ENCODE measurements around the gene ATP4B.

Gene ATP4B

DNA sequence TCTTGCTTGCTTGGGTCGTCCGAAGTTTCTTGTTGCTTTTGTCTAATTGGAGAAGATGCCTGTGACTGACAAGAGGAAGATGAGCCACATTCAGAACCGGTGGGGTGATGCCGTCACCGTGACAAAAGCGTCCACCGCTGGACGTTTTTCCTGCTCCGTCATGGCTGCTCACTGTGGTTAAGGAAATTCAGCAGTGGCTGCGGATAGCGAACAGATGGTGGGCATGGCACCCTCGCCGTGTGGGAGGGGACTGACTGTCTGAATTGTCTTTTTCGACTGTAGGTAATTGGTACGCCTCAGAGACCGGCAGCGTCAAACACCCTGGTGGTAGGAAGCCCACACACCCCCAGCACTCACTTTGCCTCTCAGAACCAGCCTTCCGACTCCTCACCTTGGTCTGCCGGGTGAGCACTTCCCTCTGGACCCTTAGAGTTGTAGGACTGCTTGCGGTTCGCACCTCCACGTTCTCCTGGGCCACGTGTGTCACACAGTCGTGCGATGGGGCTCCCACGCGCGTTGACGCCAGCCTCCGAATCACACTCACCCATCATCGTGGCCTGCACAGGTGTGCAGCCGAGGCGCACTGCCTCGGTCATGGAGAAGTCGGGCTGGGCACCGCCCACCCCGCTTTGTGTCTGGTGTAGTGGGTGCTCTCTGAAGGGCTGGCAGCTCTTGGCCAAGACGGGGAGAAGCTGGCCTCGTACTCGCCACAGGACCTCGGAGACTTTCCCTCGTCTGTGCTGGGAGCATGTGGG is 26.5 kb downstream of the ATP4B start:
- no CpG with 5 or more reads among the region's 42 CpGs for WGBS, 2 donors (ENCODE audit: extremely low coverage in 2 of 2, insufficient read length in 2 of 2, insufficient replicate concordance in 1 of 2)
- Histone ChIP-seq H4K8ac (ENCODE audit: low read depth, low read length) (no peak overlapping the region), H2AFZ (ENCODE audit: low read length) (no peak overlapping the region), H3K18ac (ENCODE audit: low read length) (peak overlapping the region; percentile 16), H3K14ac (ENCODE audit: low read length) (peak overlapping the region; percentile 58), H3K4ac (ENCODE audit: low read length) (no peak overlapping the region), H3K9ac (ENCODE audit: low read depth, low read length, poor library complexity) (no peak overlapping the region), H3K23ac (ENCODE audit: low read depth, low read length, poor library complexity) (no peak overlapping the region), H3K4me3 (ENCODE audit: low read length in 2 of 2) (peak overlapping the region in 1 of 2 donors; percentile 61), H3K4me2 (ENCODE audit: insufficient read depth, low read length, poor library complexity, severe bottlenecking) (peak overlapping the region; percentile 0), H3K4me1 (ENCODE audit: control insufficient read depth in 2 of 2, insufficient read depth in 1 of 2, low read depth in 1 of 2, low read length in 2 of 2) (peaks cover 0 to 6% of the 10 kb centered on the region in 2 donors), H2BK15ac (ENCODE audit: low read length) (no peak overlapping the region), H2BK120ac (ENCODE audit: low read depth, low read length) (no peak overlapping the region), H4K91ac (ENCODE audit: low read depth, low read length, poor library complexity) (no peak overlapping the region), H2BK12ac (ENCODE audit: low read length) (no peak overlapping the region), H3K27ac (replicated peaks; ENCODE audit: low read length) (no peak overlapping the region), H3K79me1 (ENCODE audit: low read depth, low read length) (peaks cover 17% of the 10 kb centered on the region), H2AK5ac (ENCODE audit: low read depth, low read length) (peak overlapping the region; percentile 33), H3K36me3 (replicated peaks in 1 of 2; ENCODE audit: control insufficient read depth in 2 of 2, insufficient read depth in 2 of 2, low read length in 2 of 2) (peaks cover 57 to 100% of the 10 kb centered on the region in 2 donors), H2BK5ac (ENCODE audit: low read length) (no peak overlapping the region), H3K9me3 (replicated peaks in 1 of 2; ENCODE audit: control insufficient read depth in 2 of 2, insufficient read depth in 1 of 2, low read depth in 1 of 2, low read length in 2 of 2) (peaks cover 0 to 2% of the 10 kb centered on the region in 2 donors), H3K27me3 (ENCODE audit: control insufficient read depth in 3 of 3, insufficient read depth in 3 of 3, low read depth in 1 of 3, low read length in 3 of 3) (peaks cover 0 to 2% (median 0%) of the 10 kb centered on the region in 3 experiments)
- no peak for DNase-seq (ENCODE audit: low spot score)

DNA sequence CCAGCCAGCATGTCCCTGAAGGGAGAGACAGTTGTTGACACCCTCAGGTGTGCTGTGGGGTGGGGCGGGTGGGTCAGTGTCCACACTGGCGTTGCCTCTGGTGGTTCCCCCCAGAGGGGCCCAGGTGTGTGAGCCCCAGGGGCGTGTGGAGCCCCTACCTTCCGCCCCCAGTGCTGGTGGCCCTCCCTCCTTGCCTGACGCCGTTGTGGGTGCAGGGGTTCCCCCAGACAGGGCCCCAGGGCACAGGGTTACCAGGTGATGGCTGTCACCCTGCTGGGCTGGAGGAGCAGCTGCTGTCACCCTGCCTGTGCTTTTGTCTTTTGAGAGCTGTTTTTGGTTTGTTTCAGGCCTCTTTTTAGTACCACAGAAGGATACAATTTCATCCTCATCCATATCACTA is 27.2 kb downstream of the ATP4B start:
- Histone ChIP-seq H3K4ac (ENCODE audit: low read length) (no peak overlapping the region), H3K4me1 (ENCODE audit: control insufficient read depth in 2 of 2, insufficient read depth in 1 of 2, low read depth in 1 of 2, low read length in 2 of 2) (peaks cover 0 to 6% of the 10 kb centered on the region in 2 donors), H2BK15ac (ENCODE audit: low read length) (no peak overlapping the region), H3K23ac (ENCODE audit: low read depth, low read length, poor library complexity) (no peak overlapping the region), H3K4me3 (ENCODE audit: low read length in 2 of 2) (no peak overlapping the region), H2AK5ac (ENCODE audit: low read depth, low read length) (no peak overlapping the region), H2BK12ac (ENCODE audit: low read length) (no peak overlapping the region), H3K9ac (ENCODE audit: low read depth, low read length, poor library complexity) (no peak overlapping the region), H3K27ac (replicated peaks; ENCODE audit: low read length) (no peak overlapping the region), H3K36me3 (replicated peaks in 1 of 2; ENCODE audit: control insufficient read depth in 2 of 2, insufficient read depth in 2 of 2, low read length in 2 of 2) (peaks cover 50 to 99% of the 10 kb centered on the region in 2 donors), H3K18ac (ENCODE audit: low read length) (no peak overlapping the region), H3K27me3 (ENCODE audit: control insufficient read depth in 3 of 3, insufficient read depth in 3 of 3, low read depth in 1 of 3, low read length in 3 of 3) (peaks cover 0 to 2% (median 0%) of the 10 kb centered on the region in 3 experiments), H4K8ac (ENCODE audit: low read depth, low read length) (no peak overlapping the region), H3K14ac (ENCODE audit: low read length) (no peak overlapping the region), H2AFZ (ENCODE audit: low read length) (no peak overlapping the region), H2BK5ac (ENCODE audit: low read length) (no peak overlapping the region), H2BK120ac (ENCODE audit: low read depth, low read length) (no peak overlapping the region), H3K9me3 (replicated peaks in 1 of 2; ENCODE audit: control insufficient read depth in 2 of 2, insufficient read depth in 1 of 2, low read depth in 1 of 2, low read length in 2 of 2) (peaks cover 0 to 2% of the 10 kb centered on the region in 2 donors), H3K79me1 (ENCODE audit: low read depth, low read length) (peaks cover 17% of the 10 kb centered on the region), H4K91ac (ENCODE audit: low read depth, low read length, poor library complexity) (no peak overlapping the region), H3K4me2 (ENCODE audit: insufficient read depth, low read length, poor library complexity, severe bottlenecking) (no peak overlapping the region)
- DNase-seq (ENCODE audit: low spot score): no peak
- WGBS, 2 donors (ENCODE audit: extremely low coverage in 2 of 2, insufficient read length in 2 of 2, insufficient replicate concordance in 1 of 2): no CpG with 5 or more reads among the region's 6 CpGs

DNA sequence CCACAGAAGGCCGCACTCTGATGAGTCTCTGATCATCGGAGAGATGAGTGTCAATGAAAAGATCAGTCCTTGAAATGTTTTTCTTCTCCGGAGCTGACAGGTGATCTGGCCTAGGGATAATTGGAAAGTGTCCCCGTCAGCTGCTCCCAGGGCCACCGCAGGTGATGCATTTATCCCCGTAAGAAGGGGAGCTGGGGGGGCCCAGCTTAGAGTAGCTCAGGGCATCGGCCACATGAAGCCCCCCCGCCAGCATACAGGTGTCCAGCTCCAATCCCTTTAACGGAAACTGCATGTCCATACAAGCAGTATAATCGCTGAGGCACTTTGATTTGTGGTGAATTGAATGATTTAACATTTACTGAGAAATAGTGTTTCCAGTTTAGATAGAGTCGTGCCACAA is 27.7 kb downstream of the ATP4B start:
- Histone ChIP-seq H3K9me3 (replicated peaks in 1 of 2; ENCODE audit: control insufficient read depth in 2 of 2, insufficient read depth in 1 of 2, low read depth in 1 of 2, low read length in 2 of 2) (peaks cover 0 to 2% of the 10 kb centered on the region in 2 donors), H3K27ac (replicated peaks; ENCODE audit: low read length) (no peak overlapping the region), H2BK15ac (ENCODE audit: low read length) (no peak overlapping the region), H3K36me3 (replicated peaks in 1 of 2; ENCODE audit: control insufficient read depth in 2 of 2, insufficient read depth in 2 of 2, low read length in 2 of 2) (peaks cover 45 to 98% of the 10 kb centered on the region in 2 donors), H3K27me3 (ENCODE audit: control insufficient read depth in 3 of 3, insufficient read depth in 3 of 3, low read depth in 1 of 3, low read length in 3 of 3) (peaks cover 0 to 2% (median 0%) of the 10 kb centered on the region in 3 experiments), H3K4me2 (ENCODE audit: insufficient read depth, low read length, poor library complexity, severe bottlenecking) (no peak overlapping the region), H2AK5ac (ENCODE audit: low read depth, low read length) (no peak overlapping the region), H3K4me1 (ENCODE audit: control insufficient read depth in 2 of 2, insufficient read depth in 1 of 2, low read depth in 1 of 2, low read length in 2 of 2) (peaks cover 0 to 6% of the 10 kb centered on the region in 2 donors), H4K8ac (ENCODE audit: low read depth, low read length) (no peak overlapping the region), H3K23ac (ENCODE audit: low read depth, low read length, poor library complexity) (no peak overlapping the region), H3K18ac (ENCODE audit: low read length) (no peak overlapping the region), H2BK12ac (ENCODE audit: low read length) (no peak overlapping the region), H3K79me1 (ENCODE audit: low read depth, low read length) (peaks cover 18% of the 10 kb centered on the region), H2BK5ac (ENCODE audit: low read length) (no peak overlapping the region), H3K4me3 (ENCODE audit: low read length in 2 of 2) (no peak overlapping the region), H2BK120ac (ENCODE audit: low read depth, low read length) (no peak overlapping the region), H3K14ac (ENCODE audit: low read length) (no peak overlapping the region), H2AFZ (ENCODE audit: low read length) (no peak overlapping the region), H4K91ac (ENCODE audit: low read depth, low read length, poor library complexity) (no peak overlapping the region), H3K9ac (ENCODE audit: low read depth, low read length, poor library complexity) (no peak overlapping the region), H3K4ac (ENCODE audit: low read length) (no peak overlapping the region)
- WGBS, 2 donors (ENCODE audit: extremely low coverage in 2 of 2, insufficient read length in 2 of 2, insufficient replicate concordance in 1 of 2): no CpG with 5 or more reads among the region's 11 CpGs
- DNase-seq (ENCODE audit: low spot score): no peak

DNA sequence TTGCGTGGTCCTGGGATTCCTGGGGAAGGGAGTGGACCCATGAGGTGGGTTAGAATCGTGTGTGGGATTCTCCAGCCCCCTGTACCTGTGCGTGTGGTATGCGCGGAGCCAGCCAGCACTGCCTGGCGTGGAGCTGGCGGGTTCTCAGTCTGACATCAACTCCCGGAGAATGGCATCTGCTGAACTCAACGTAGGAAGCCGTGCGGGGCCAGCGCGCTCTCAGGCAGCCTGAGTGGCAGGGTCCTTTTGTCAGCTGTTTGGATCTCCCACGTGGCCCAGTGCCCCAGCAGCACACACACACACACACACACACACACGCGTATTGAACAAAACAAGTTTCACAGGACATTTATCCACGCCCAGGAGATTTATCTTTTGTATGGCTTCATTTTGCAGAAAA is 28.1 kb downstream of the ATP4B start:
- H3K9ac ChIP-seq (ENCODE audit: low read depth, low read length, poor library complexity): no peak overlapping the region
- no peak overlapping the region for H3K18ac ChIP-seq (ENCODE audit: low read length)
- no peak overlapping the region for H4K8ac ChIP-seq (ENCODE audit: low read depth, low read length)
- no peak for DNase-seq (ENCODE audit: low spot score)
- no peak overlapping the region for H3K27ac ChIP-seq (replicated peaks; ENCODE audit: low read length)
- H3K36me3 ChIP-seq (replicated peaks in 1 of 2; ENCODE audit: control insufficient read depth in 2 of 2, insufficient read depth in 2 of 2, low read length in 2 of 2): peaks cover 41 to 97% of the 10 kb centered on the region in 2 donors
- peaks cover 15% of the 10 kb centered on the region for H3K79me1 ChIP-seq (ENCODE audit: low read depth, low read length)
- no peak overlapping the region for H3K4me3 ChIP-seq (ENCODE audit: low read length in 2 of 2)
- no peak overlapping the region for H2BK12ac ChIP-seq (ENCODE audit: low read length)
- peaks cover 0 to 2% (median 0%) of the 10 kb centered on the region in 3 experiments for H3K27me3 ChIP-seq (ENCODE audit: control insufficient read depth in 3 of 3, insufficient read depth in 3 of 3, low read depth in 1 of 3, low read length in 3 of 3)
- peak overlapping the region; percentile 49 for H3K14ac ChIP-seq (ENCODE audit: low read length)
- peaks cover 0 to 2% of the 10 kb centered on the region in 2 donors for H3K9me3 ChIP-seq (replicated peaks in 1 of 2; ENCODE audit: control insufficient read depth in 2 of 2, insufficient read depth in 1 of 2, low read depth in 1 of 2, low read length in 2 of 2)
- peaks cover 0 to 6% of the 10 kb centered on the region in 2 donors for H3K4me1 ChIP-seq (ENCODE audit: control insufficient read depth in 2 of 2, insufficient read depth in 1 of 2, low read depth in 1 of 2, low read length in 2 of 2)
- WGBS, 2 donors (ENCODE audit: extremely low coverage in 2 of 2, insufficient read length in 2 of 2, insufficient replicate concordance in 1 of 2): no CpG with 5 or more reads among the region's 17 CpGs
- no peak overlapping the region for H2BK120ac ChIP-seq (ENCODE audit: low read depth, low read length)
- H3K23ac ChIP-seq (ENCODE audit: low read depth, low read length, poor library complexity): no peak overlapping the region
- H3K4ac ChIP-seq (ENCODE audit: low read length): no peak overlapping the region
- H2BK15ac ChIP-seq (ENCODE audit: low read length): no peak overlapping the region
- no peak overlapping the region for H2AFZ ChIP-seq (ENCODE audit: low read length)
- no peak overlapping the region for H3K4me2 ChIP-seq (ENCODE audit: insufficient read depth, low read length, poor library complexity, severe bottlenecking)
- no peak overlapping the region for H2BK5ac ChIP-seq (ENCODE audit: low read length)
- H2AK5ac ChIP-seq (ENCODE audit: low read depth, low read length): no peak overlapping the region
- H4K91ac ChIP-seq (ENCODE audit: low read depth, low read length, poor library complexity): no peak overlapping the region
